HK-2 (cell line): ENCODE results near the gene TRAPPC4.
"Not testable (repeated sequence)": the region's sequence is repeated elsewhere in the genome, so short reads cannot be mapped to it uniquely, and the experiment has no call there.

Experiments
- DNase-seq: peaks from one replicate; pipeline ENCODE4 v3.0.0-alpha.2; 2018; ENCODE audit not compliant: unreplicated experiment

Gene TRAPPC4

GRCh38 chr11:119018074-119018938, at the start of gene TRAPPC4, which contains the start of gene RPS25:
TRAPPC4 (plus strand) TSS chr11:119018766; CDS start chr11:119018796, 30 bp downstream.
RPS25 (minus strand) TSS chr11:119018343; CDS start chr11:119018284, 59 bp downstream.
- DNase-seq: peak; percentile 87

DNA sequence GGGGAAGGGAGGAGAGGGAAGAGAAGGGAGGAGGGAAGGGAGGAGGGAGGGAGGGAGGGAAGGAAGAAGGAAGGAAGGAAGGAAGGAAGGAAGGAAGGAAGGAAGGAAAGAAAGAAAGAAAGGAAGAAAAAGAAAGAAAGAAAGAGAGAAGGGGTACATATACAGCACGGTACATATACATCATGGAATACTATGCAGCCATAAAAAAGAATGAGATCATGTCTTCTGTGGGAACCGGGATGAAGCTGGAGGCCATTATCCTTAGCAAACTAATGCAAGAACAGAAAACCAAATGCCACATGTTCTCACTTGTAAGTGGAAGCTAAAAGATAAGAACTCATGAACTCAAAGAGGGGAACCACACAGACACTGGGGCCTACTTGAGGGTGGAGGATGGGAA, 49.1 kb upstream of the TRAPPC4 start:
- DNase-seq: not testable (repeated sequence)

DNA sequence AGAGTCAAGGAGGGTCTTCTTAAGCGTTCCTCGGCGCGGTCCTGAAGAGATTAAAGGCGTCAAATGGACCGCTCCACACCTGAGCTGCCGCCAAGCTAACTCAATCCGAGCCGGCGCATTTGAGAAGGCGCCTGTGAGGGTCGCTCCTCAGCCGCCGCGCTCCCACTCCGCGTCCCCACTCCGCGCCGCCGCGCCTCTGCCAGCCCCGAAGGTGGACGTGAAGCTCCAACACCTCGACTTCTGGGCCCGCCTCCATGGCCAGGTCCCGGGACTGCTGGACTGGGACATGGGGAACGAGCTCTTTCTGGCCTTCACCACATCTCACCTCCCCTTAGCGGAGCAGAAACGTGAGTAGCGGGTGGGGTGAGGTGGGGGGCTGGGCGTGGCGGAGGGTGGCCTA, 46.9 kb upstream of the TRAPPC4 start, which contains the start of gene FOXR1:
FOXR1 (plus strand) TSS at position 116 of the 400 bp plus-strand sequence; CDS start at position 287, 171 bp downstream.
- no peak for DNase-seq

DNA sequence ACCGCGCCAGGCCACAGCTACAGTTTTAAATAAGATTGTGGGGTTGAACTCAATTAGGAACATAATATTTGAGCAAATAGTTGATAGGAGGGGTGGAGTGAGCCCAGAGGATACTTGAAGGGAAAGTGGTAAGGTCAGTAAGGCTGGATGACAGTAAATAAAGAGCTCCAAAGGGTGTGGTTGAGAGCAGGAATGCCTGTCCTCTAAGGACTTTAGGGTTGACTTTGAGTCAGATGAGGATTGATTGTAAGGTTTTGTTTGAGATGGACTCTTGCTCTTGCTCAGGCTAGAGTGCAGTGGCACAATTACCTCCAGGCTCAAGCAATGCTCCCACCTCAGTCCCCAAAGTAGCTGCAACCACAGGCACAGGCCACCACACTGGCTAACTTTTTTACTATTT, 44.6 kb upstream of the TRAPPC4 start:
- no peak for DNase-seq

DNA sequence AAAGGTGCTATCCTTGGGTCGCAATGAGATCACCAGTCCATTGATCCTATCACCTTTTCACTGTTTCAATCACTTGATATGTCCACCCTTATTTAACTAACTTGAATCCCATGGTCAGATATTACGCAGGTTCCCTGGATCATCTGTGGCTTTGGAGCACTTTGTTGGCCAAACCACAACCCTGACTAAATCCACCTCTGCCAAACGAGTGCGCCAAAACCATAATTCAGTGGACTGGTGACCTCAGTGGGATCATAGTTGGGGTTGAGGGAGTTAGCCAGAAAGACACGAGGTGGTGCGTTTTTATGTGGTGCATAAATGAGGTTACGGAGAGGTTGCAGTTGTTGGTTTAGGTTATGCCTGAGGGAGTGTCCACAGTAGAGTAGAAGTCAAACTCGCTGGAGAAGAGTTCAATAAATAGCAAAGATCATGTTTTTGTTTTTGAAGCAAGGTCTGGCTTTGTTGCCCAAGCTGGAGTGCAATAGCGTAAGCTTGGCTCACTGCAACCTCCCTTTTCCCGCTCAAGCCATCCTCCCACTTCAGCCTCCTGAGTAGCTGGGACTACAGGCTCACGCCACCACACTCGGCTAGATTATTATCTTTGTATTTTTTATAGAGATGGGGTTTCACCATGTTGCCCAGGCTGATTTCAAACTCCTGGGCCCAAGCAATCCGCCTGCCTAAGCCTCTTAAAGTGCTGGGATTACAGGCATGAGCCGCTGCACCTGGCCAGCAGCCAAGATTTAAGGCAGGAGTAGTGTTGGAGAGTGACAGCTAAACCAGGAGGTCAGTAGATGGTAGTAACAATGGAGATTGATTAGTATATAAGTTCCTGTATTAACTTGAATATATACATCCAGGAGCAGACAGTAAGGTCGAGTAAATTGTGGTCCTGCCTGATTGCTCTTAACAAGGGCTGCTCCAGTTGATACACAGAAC, 42.5 kb upstream of the TRAPPC4 start:
- no peak for DNase-seq

DNA sequence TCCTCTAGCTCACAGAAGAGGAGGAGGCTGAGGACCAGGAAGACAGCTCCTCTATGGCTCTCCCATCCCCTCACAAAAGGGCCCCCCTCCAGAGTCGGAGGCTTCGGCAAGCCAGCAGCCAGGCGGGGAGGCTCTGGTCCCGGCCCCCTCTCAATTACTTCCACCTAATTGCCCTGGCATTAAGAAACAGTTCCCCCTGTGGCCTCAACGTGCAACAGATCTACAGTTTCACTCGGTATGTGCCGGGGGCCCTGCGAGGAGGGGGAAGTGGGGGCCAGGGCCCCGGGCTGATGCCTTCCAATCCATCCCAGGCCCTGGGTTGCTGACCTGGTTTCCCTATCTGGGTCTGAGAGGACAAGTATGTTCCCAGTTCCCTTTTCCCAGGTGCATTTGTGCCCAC, 39.1 kb upstream of the TRAPPC4 start:
- no peak for DNase-seq

GRCh38 chr11:118980191-118980881, 38.2 kb upstream of the TRAPPC4 start:
- DNase-seq: no peak

- not testable (repeated sequence) for DNase-seq
Measured at GRCh38 chr11:118984337-118984736, 34.2 kb upstream of the TRAPPC4 start.

GRCh38 chr11:118984825-118985224, 33.7 kb upstream of the TRAPPC4 start:
- no peak for DNase-seq

- no peak for DNase-seq
Measured at GRCh38 chr11:118988280-118988679, 30.3 kb upstream of the TRAPPC4 start.

- DNase-seq: not testable (repeated sequence)
Measured at GRCh38 chr11:118991486-118992038, 27.0 kb upstream of the TRAPPC4 start.

DNA sequence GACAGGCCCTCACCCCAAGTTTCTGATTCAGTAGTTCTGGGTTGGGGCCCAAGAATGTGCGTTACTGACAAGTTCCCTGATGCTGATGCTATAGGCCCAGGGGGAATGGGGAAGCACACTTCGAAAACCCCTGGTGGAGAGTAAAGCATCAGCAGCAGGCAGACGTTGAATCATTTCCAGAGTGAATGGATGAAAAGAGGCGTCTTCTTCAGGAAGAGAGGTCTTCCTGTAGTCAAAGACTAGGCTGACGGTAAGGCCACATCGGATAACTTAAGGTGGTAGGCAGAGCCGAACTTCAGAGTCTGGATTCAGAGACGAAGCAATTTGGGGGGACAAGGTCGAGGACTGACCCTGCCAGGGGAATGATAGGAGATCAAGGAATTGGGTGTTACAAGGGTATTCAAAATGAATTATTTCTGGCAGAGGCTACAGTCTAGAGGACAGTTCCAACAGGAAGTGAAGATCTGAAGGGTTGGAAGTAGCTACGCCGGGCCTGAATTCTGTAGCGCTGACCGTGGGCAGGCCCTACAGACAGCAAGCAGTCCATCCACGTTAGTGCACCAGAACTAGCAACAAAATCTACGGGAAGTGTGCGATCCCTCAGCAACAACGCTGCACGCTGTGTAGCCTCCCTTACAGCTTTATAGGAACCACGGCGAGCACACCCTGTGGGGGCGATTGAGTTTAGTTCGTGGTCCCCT, 21.5 kb upstream of the TRAPPC4 start:
- no peak for DNase-seq

DNA sequence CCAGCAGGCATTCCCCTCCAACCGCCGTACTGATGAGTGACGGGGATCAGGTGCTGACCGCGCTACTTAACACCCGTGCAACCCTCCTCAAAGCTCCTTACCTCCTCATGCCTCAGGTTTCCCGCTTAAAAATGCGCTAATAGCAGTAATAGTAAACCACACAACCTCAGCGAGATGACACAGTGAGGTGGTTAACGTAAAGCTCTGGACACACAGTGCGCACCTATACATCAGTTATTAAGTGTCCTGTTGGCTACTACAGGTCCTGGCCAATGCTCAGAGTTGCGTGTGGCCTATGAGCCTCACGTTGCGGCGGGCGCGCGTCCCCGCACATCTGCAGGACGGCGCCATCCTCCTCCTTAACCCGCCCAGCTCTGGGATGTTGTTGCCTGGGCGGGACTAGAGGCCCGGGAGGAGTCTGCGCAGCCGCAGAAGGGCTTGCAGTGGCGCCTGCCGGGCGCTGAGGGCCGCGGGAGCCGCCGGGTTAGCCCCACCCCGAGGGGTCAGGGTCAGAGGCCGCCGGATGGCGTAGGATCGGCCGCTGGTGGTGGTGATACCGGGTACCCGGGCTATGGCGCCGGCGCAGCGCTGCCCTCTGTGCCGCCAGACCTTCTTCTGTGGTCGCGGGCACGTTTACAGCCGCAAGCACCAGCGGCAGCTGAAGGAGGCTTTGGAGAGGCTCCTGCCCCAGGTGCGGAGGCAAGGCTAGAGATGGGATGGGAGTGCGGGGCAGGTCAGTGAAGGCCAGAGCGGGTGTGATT, 20.8 kb upstream of the TRAPPC4 start, which contains the start of gene CENATAC:
CENATAC (plus strand) TSS at position 512 of the 761 bp plus-strand sequence; CDS start at position 572, 60 bp downstream.
- DNase-seq: peak; percentile 82

DNA sequence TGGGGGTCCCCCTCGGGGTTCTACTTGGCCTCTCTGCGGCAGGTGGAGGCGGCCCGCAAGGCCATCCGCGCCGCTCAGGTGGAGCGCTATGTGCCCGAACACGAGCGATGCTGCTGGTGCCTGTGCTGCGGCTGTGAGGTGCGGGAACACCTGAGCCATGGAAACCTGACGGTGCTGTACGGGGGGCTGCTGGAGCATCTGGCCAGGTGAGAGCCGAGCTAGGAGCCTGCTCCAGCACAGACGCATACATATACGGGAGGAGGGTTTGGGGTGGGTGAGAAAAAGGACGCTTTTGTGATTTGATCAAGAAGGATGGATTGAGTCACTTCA, 20.2 kb upstream of the TRAPPC4 start:
- no peak for DNase-seq

DNA sequence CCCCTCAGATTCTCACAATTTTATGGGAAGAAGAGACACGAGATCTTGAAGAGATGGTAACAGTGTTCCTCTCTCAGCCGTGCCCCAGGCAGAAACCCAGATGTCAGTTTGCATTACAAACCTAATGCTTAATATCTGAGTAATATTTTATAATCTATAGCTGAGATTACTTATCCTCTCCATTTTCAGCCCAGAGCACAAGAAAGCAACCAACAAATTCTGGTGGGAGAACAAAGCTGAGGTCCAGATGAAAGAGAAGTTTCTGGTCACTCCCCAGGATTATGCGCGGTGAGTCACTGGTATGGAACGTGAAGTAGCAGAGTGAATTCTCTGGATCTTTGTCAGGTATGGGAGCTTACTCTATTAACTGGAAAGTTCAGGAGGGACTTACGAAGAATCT, 19.7 kb upstream of the TRAPPC4 start:
- DNase-seq: peak; percentile 50

- DNase-seq: no peak
Measured at GRCh38 chr11:119000906-119001305, 17.7 kb upstream of the TRAPPC4 start.

GRCh38 chr11:119006656-119007055, 11.9 kb upstream of the TRAPPC4 start:
- DNase-seq: no peak

DNA sequence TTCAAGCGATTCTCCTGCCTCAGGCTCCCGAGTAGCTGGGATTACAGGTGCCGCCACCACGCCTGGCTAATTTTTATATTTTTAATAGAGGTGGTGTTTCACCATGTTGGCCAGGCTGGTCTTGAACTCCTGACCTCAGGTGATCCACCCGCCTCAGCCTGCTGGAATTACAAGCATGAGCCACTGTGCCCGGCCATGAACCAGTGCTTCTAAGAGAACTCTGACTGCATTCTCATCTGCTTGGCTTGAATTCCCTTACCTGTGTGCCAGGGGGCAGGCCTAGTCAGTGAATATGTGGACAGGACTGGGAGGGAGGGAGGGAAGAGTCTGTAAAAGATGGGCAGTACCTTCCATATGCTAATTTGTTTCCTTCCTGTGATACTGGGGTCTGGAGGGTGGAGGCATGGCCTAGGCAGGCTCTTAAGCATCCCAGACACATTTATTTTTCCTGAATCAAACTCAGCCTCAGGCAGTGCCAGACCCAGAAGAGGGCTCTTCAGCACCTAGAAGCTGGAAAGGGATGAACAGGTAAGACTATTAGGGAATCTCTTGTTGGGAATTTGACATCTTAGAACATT, 7.0 kb upstream of the TRAPPC4 start:
- DNase-seq: no peak

DNA sequence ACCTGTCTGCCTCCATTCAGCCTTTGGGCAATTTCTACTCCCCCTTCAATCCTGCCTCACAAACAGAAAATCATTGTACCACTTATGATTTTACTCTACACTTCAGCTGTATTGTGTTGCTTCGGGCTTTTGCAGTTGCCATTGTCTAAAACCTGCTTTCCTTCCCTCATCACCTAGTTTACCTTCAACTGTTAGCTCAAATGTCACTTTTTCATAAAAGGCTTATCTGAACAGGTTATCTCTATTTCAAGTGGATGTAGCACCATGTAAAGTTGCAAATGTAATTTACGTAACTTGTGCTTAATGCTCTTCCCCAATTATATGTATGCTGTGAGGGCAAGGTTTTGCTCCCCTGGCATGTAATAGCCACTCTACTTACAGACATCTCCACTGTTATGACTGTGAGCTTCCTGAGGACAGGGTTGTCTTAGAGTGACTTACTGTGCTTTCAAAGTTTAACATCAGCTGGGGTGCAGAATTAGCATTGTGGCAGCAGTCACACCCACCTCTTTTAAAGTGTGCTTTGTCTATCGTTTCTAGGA, 5.9 kb upstream of the TRAPPC4 start:
- no peak for DNase-seq
